ENCODE data around the gene AGAP1. TPM values are rescaled to one million over a fixed set of nuclear protein-coding genes. Genes with fewer than 3 reads are reported as not detected.

Gene AGAP1
- total RNA-seq, 1 experiment from 2014 or later: 25.8 TPM

DNA sequence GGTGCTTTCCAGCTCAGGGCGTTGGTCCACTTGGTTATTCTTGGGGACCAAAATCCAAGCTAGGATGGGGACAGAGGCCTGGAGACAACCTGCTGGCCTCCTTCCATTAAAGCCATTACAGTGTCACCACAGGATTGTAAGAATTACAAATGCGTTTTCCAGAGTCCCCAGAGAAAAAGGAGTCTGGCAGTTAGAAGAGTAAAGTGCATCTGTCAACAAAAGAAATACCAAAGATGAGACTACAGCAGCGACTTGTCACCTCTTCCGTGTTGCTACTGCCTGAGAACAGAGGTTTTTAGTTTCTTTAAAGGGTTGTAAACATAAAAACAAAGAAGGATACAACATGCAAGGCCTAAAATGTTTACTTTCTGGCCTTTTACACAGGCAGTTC lies 235.7 kb downstream of the AGAP1 start:
- Mint-ChIP-seq H3K27me3 (ENCODE audit: low read depth) (no peaks in the 10 kb centered on the region), H3K36me3 (ENCODE audit: insufficient read depth in 1 of 3, low read depth in 3 of 3) (peaks cover 0 to 3% (median 0%) of the 10 kb centered on the region in 3 experiments; a peak in 2 of 7 replicates), H3K4me3 (no peak overlapping the region), H3K27ac (no peak overlapping the region), H3K9me3 (no peaks in the 10 kb centered on the region), H3K4me1 (peaks cover 34 to 38% of the 10 kb centered on the region in 2 experiments)
- Histone ChIP-seq H2AFZ (ENCODE audit: low read length) (no peak overlapping the region), H2BK15ac (ENCODE audit: low read depth, low read length) (no peak overlapping the region), H3K27ac (ENCODE audit: insufficient read length, low read depth, low read length) (no peak overlapping the region), H3K14ac (ENCODE audit: insufficient read depth, low read length) (no peak overlapping the region), H3K23me2 (ENCODE audit: insufficient read length, low read depth, low read length, poor library complexity, severe bottlenecking) (no peaks in the 10 kb centered on the region), H3K4ac (ENCODE audit: low read depth, low read length) (no peak overlapping the region), H3K79me1 (ENCODE audit: insufficient read depth, low read depth, low read length, poor library complexity, severe bottlenecking) (no peaks in the 10 kb centered on the region), H4K5ac (ENCODE audit: insufficient read length, low read depth, low read length) (no peak overlapping the region), H2AK5ac (ENCODE audit: insufficient read length, low read length) (no peak overlapping the region), H4K20me1 (ENCODE audit: control insufficient read depth, insufficient read depth, insufficient read length) (no peaks in the 10 kb centered on the region), H3K4me1 (ENCODE audit: insufficient read depth, low read length) (peaks cover 2% of the 10 kb centered on the region; the same call in 1 of the 2 replicates), H3K9me3 (ENCODE audit: control insufficient read depth, low read depth, low read length) (no peaks in the 10 kb centered on the region), H3K56ac (ENCODE audit: insufficient read length, low read depth, low read length) (no peak overlapping the region), H3K23ac (ENCODE audit: insufficient read length, low read depth, low read length) (no peak overlapping the region), H3K9ac (ENCODE audit: extremely low read depth, insufficient read length, low read length) (no peak overlapping the region), H3K79me2 (ENCODE audit: insufficient read depth, low read length) (no peaks in the 10 kb centered on the region), H3T11ph (ENCODE audit: low read length) (no peak overlapping the region), H4K8ac (replicated peaks; ENCODE audit: insufficient read length, low read depth, low read length) (no peak overlapping the region), H3K27me3 (ENCODE audit: insufficient read depth, low read length) (no peaks in the 10 kb centered on the region), H2BK5ac (ENCODE audit: insufficient read length, low read length) (no peak overlapping the region), H4K91ac (ENCODE audit: insufficient read length, low read depth, low read length) (no peak overlapping the region), H2BK20ac (ENCODE audit: low read depth, low read length, poor library complexity, severe bottlenecking) (no peak overlapping the region), H3K4me2 (ENCODE audit: insufficient read depth, insufficient read length, low read length) (no peak overlapping the region), H3K18ac (ENCODE audit: insufficient read length, low read depth, low read length) (no peak overlapping the region), H2BK12ac (ENCODE audit: insufficient read length, low read depth, low read length) (no peak overlapping the region), H2BK120ac (ENCODE audit: low read depth, low read length, poor library complexity, severe bottlenecking) (no peak overlapping the region)
- WGBS (ENCODE audit: extremely low coverage, insufficient read length, low lambda C conversion rate): no CpG with 5 or more reads among the region's 4 CpGs
- DNase-seq: no peak
- no peak for TF ChIP-seq CTCF (conservative IDR thresholded peaks at IDR 0.05)

Measured in H9 (cell line).